ENCODE results near the gene ACP2.

Gene ACP2

GRCh38 chr11:47269829-47270305 is 21.3 kb upstream of the ACP2 start, which contains the start of gene MADD:
Gene MADD, plus strand, starts transcription at chr11:47270133.
- no peaks in the 10 kb centered on the region for H3K9me3 ChIP-seq (ENCODE audit: low read length)
- no peaks in the 10 kb centered on the region for H4K20me1 ChIP-seq (ENCODE audit: insufficient read depth, low read length)
- peak within 1 kb of the TSS; percentile 86 for H3K9ac ChIP-seq (ENCODE audit: low read length)
- H3K9me2 ChIP-seq (ENCODE audit: low read depth, low read length) = no peaks in the 10 kb centered on the region
- H3F3A ChIP-seq (ENCODE audit: insufficient read depth, low read length) = no peaks in the 10 kb centered on the region
- peaks cover 46% of the 10 kb centered on the region for H3K4me1 ChIP-seq (ENCODE audit: insufficient read depth, low read length, severe bottlenecking)
- peaks cover 12% of the 10 kb centered on the region for H3K36me3 ChIP-seq (ENCODE audit: insufficient read depth, low read length)
- no peak for TF ChIP-seq EZH2 (IDR thresholded peaks at IDR 0.05; ENCODE audit: borderline replicate concordance, low read length)
- TF ChIP-seq, protein P1, sequence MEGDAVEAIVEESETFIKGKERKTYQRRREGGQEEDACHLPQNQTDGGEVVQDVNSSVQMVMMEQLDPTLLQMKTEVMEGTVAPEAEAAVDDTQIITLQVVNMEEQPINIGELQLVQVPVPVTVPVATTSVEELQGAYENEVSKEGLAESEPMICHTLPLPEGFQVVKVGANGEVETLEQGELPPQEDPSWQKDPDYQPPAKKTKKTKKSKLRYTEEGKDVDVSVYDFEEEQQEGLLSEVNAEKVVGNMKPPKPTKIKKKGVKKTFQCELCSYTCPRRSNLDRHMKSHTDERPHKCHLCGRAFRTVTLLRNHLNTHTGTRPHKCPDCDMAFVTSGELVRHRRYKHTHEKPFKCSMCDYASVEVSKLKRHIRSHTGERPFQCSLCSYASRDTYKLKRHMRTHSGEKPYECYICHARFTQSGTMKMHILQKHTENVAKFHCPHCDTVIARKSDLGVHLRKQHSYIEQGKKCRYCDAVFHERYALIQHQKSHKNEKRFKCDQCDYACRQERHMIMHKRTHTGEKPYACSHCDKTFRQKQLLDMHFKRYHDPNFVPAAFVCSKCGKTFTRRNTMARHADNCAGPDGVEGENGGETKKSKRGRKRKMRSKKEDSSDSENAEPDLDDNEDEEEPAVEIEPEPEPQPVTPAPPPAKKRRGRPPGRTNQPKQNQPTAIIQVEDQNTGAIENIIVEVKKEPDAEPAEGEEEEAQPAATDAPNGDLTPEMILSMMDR (IDR thresholded peaks at IDR 0.05; ENCODE audit: low read length) = peak; percentile 21; the same call in 1 of the 2 replicates
- H3K4me2 ChIP-seq (ENCODE audit: low read length) = peak within 1 kb of the TSS; percentile 100
- H3K79me2 ChIP-seq (ENCODE audit: insufficient read depth, low read length) = peaks cover 25% of the 10 kb centered on the region
- peak within 1 kb of the TSS; percentile 87 for H3K4me3 ChIP-seq (ENCODE audit: low read depth, low read length, poor library complexity, severe bottlenecking)
- peak within 1 kb of the TSS; percentile 57; the same call in 1 of the 2 replicates for H2AFZ ChIP-seq (ENCODE audit: low read length)
- H3K27ac ChIP-seq (ENCODE audit: low read depth, low read length, poor library complexity, severe bottlenecking) = peak within 1 kb of the TSS; percentile 75
- H3K27me3 ChIP-seq (ENCODE audit: insufficient read depth, low read length) = no peaks in the 10 kb centered on the region

- H3K4me1 ChIP-seq (ENCODE audit: insufficient read depth, low read length, severe bottlenecking) = peaks cover 46% of the 10 kb centered on the region
- H3K9me2 ChIP-seq (ENCODE audit: low read depth, low read length) = no peaks in the 10 kb centered on the region
- H3K4me2 ChIP-seq (ENCODE audit: low read length) = peak overlapping the region; percentile 100
- H3K9ac ChIP-seq (ENCODE audit: low read length) = peak overlapping the region; percentile 86
- peak overlapping the region; percentile 75 for H3K27ac ChIP-seq (ENCODE audit: low read depth, low read length, poor library complexity, severe bottlenecking)
- H3K36me3 ChIP-seq (ENCODE audit: insufficient read depth, low read length) = peaks cover 5% of the 10 kb centered on the region; the same call in 1 of the 2 replicates
- no peaks in the 10 kb centered on the region for H3F3A ChIP-seq (ENCODE audit: insufficient read depth, low read length)
- TF ChIP-seq, protein P1 (IDR thresholded peaks at IDR 0.05; ENCODE audit: low read length) = no peak
- no peak for TF ChIP-seq EZH2 (IDR thresholded peaks at IDR 0.05; ENCODE audit: borderline replicate concordance, low read length)
- H4K20me1 ChIP-seq (ENCODE audit: insufficient read depth, low read length) = no peaks in the 10 kb centered on the region
- peaks cover 25% of the 10 kb centered on the region for H3K79me2 ChIP-seq (ENCODE audit: insufficient read depth, low read length)
- peak overlapping the region; percentile 57; the same call in 1 of the 2 replicates for H2AFZ ChIP-seq (ENCODE audit: low read length)
- H3K9me3 ChIP-seq (ENCODE audit: low read length) = no peaks in the 10 kb centered on the region
- no peaks in the 10 kb centered on the region for H3K27me3 ChIP-seq (ENCODE audit: insufficient read depth, low read length)
- peak overlapping the region; percentile 87 for H3K4me3 ChIP-seq (ENCODE audit: low read depth, low read length, poor library complexity, severe bottlenecking)
Measured at GRCh38 chr11:47269002-47269828, 20.6 kb upstream of the ACP2 start.

- Histone ChIP-seq H3K9me2 (ENCODE audit: low read depth, low read length) (no peaks in the 10 kb centered on the region), H3K27ac (ENCODE audit: low read depth, low read length, poor library complexity, severe bottlenecking) (no peak overlapping the region), H3K4me3 (ENCODE audit: low read depth, low read length, poor library complexity, severe bottlenecking) (peak overlapping the region; percentile 87), H2AFZ (ENCODE audit: low read length) (0 out of 2 replicates have a peak overlapping the region, but pooled peaks have one; percentile 57), H4K20me1 (ENCODE audit: insufficient read depth, low read length) (no peaks in the 10 kb centered on the region), H3F3A (ENCODE audit: insufficient read depth, low read length) (no peaks in the 10 kb centered on the region), H3K79me2 (ENCODE audit: insufficient read depth, low read length) (peaks cover 25% of the 10 kb centered on the region), H3K9ac (ENCODE audit: low read length) (peak overlapping the region; percentile 86; the same call in 1 of the 2 replicates), H3K9me3 (ENCODE audit: low read length) (no peaks in the 10 kb centered on the region), H3K4me1 (ENCODE audit: insufficient read depth, low read length, severe bottlenecking) (peaks cover 46% of the 10 kb centered on the region), H3K27me3 (ENCODE audit: insufficient read depth, low read length) (no peaks in the 10 kb centered on the region), H3K4me2 (ENCODE audit: low read length) (peak overlapping the region; percentile 100), H3K36me3 (ENCODE audit: insufficient read depth, low read length) (no peaks in the 10 kb centered on the region)
- TF ChIP-seq, protein P1 (IDR thresholded peaks at IDR 0.05; ENCODE audit: low read length) = no peak
- no peak for TF ChIP-seq EZH2 (IDR thresholded peaks at IDR 0.05; ENCODE audit: borderline replicate concordance, low read length)
Measured at GRCh38 chr11:47268448-47269001, 19.9 kb upstream of the ACP2 start.
